Loucy (cell line): ENCODE data around the gene BDP1.
A peak's percentile ranks its signal among the peaks of the same experiment; 100 is the strongest.

Experiments
- H2AFZ ChIP-seq: fragments of 200-600 bp; sonication (generic); 2 replicates; pipeline ENCODE4 v1.6.0; 2016; ENCODE audit warnings: antibody characterized with exemption, mild to moderate bottlenecking, low read length, moderate library complexity
- H3F3A ChIP-seq: fragments of 200-600 bp; 2 replicates; pipeline ENCODE4 v1.6.0; 2016; ENCODE audit warnings: antibody characterized with exemption, low read depth, mild to moderate bottlenecking
- H3K27me3 ChIP-seq: fragments of 200-600 bp; sonication (generic); 2 replicates; pipeline ENCODE4 v1.6.1; 2014; ENCODE audit warnings: low read length, mild to moderate bottlenecking; ENCODE audit not compliant: insufficient read depth, poor library complexity, severe bottlenecking
- H3K36me3 ChIP-seq: fragments of 200-600 bp; sonication (generic); 2 replicates; pipeline ENCODE4 v1.6.1; 2016; ENCODE audit warnings: low read length; ENCODE audit not compliant: insufficient read depth
- H3K4me1 ChIP-seq: fragments of 200-600 bp; sonication (generic); 2 replicates; pipeline ENCODE4 v1.5.1; 2014; ENCODE audit warnings: low read length, mild to moderate bottlenecking; ENCODE audit not compliant: insufficient read depth, poor library complexity, severe bottlenecking
- H3K4me2 ChIP-seq: fragments of 200-600 bp; sonication (generic); 2 replicates; pipeline ENCODE4 v1.6.0; 2014; ENCODE audit warnings: antibody characterized with exemption, low read length, low read depth, mild to moderate bottlenecking; ENCODE audit not compliant: poor library complexity, severe bottlenecking
- H3K4me3 ChIP-seq: fragments of 200-600 bp; sonication (generic); 2 replicates; pipeline ENCODE4 v1.5.1; 2014; ENCODE audit warnings: low read length, mild to moderate bottlenecking, mixed read lengths; ENCODE audit not compliant: poor library complexity, severe bottlenecking
- H3K79me2 ChIP-seq: fragments of 200-600 bp; sonication (generic); 2 replicates; pipeline ENCODE4 v1.6.1; 2014; ENCODE audit warnings: low read length; ENCODE audit not compliant: insufficient read depth
- H3K9ac ChIP-seq: fragments of 200-600 bp; sonication (generic); 2 replicates; pipeline ENCODE4 v1.6.0; 2014; ENCODE audit warnings: mild to moderate bottlenecking, low read depth, low read length, moderate library complexity; ENCODE audit not compliant: poor library complexity, severe bottlenecking
- H3K9me2 ChIP-seq: fragments of 200-600 bp; sonication (generic); replicated peaks from 2 replicates; pipeline ENCODE4 v1.6.1; 2016; ENCODE audit warnings: low read depth, low read length, mixed read lengths
- H3K9me3 ChIP-seq: fragments of 200-600 bp; sonication (generic); 2 replicates; pipeline ENCODE4 v1.6.1; 2014; ENCODE audit warnings: mild to moderate bottlenecking, antibody characterized with exemption, low read length, low read depth; ENCODE audit not compliant: insufficient read depth
- H4K20me1 ChIP-seq: fragments of 200-600 bp; sonication (generic); 2 replicates; pipeline ENCODE4 v1.6.0; 2014; ENCODE audit warnings: antibody characterized with exemption, low read length, mild to moderate bottlenecking; ENCODE audit not compliant: insufficient read depth, poor library complexity, severe bottlenecking
- CTCF ChIP-seq: fragments of 200-600 bp; sonication (generic); conservative IDR thresholded peaks from 2 replicates; pipeline ENCODE4 v1.5.1; 2014; ENCODE audit warnings: mild to moderate bottlenecking, antibody characterized with exemption, low read length
- EZH2phosphoT487 ChIP-seq: fragments of 200-600 bp; IDR thresholded peaks from 2 replicates; pipeline ENCODE4 v1.6.1; 2018; ENCODE audit warnings: antibody characterized with exemption, mild to moderate bottlenecking, moderate library complexity, borderline replicate concordance

Gene BDP1

GRCh38 chr5:71475788-71476384, 20.4 kb downstream of the BDP1 start:
- Histone ChIP-seq H3K9ac (no peak overlapping the region), H3K4me3 (no peak overlapping the region), H2AFZ (no peak overlapping the region), H3K4me1 (no peaks in the 10 kb centered on the region), H3K9me3 (no peaks in the 10 kb centered on the region), H3K36me3 (peaks cover 18% of the 10 kb centered on the region; the same call in 1 of the 2 replicates), H4K20me1 (peaks cover 2% of the 10 kb centered on the region), H3F3A (no peaks in the 10 kb centered on the region), H3K79me2 (no peaks in the 10 kb centered on the region), H3K27me3 (no peaks in the 10 kb centered on the region), H3K9me2 (no peaks in the 10 kb centered on the region), H3K4me2 (no peak overlapping the region)
- TF ChIP-seq EZH2phosphoT487 (no peak), CTCF (peak; percentile 90)

- Histone ChIP-seq H3K9ac (no peak overlapping the region), H3K4me1 (peaks cover 8% of the 10 kb centered on the region), H3K4me2 (no peak overlapping the region), H3K4me3 (no peak overlapping the region), H3K36me3 (peaks cover 43% of the 10 kb centered on the region; the same call in 1 of the 2 replicates), H3K79me2 (no peaks in the 10 kb centered on the region), H3K9me2 (no peaks in the 10 kb centered on the region), H4K20me1 (peaks cover 27% of the 10 kb centered on the region), H3K27me3 (no peaks in the 10 kb centered on the region), H2AFZ (no peak overlapping the region), H3F3A (no peaks in the 10 kb centered on the region), H3K9me3 (no peaks in the 10 kb centered on the region)
- no peak for TF ChIP-seq CTCF
- no peak for TF ChIP-seq EZH2phosphoT487
Observed at GRCh38 chr5:71481441-71481840, 26.0 kb downstream of the BDP1 start.

- peaks cover 8% of the 10 kb centered on the region for H3K4me1 ChIP-seq
- no peak overlapping the region for H3K9ac ChIP-seq
- H3K27me3 ChIP-seq = no peaks in the 10 kb centered on the region
- no peak overlapping the region for H2AFZ ChIP-seq
- no peak overlapping the region for H3K4me2 ChIP-seq
- H4K20me1 ChIP-seq = peaks cover 27% of the 10 kb centered on the region
- TF ChIP-seq EZH2phosphoT487 (no peak), CTCF (no peak)
- H3K9me3 ChIP-seq = no peaks in the 10 kb centered on the region
- no peaks in the 10 kb centered on the region for H3K9me2 ChIP-seq
- H3K4me3 ChIP-seq = no peak overlapping the region
- H3K79me2 ChIP-seq = no peaks in the 10 kb centered on the region
- H3K36me3 ChIP-seq = peaks cover 50% of the 10 kb centered on the region; the same call in 1 of the 2 replicates
- no peaks in the 10 kb centered on the region for H3F3A ChIP-seq
Observed at GRCh38 chr5:71482132-71482531, 26.7 kb downstream of the BDP1 start.
